ENCODE measurements around the gene MT1G.
A peak's percentile ranks its signal among the peaks of the same experiment; 100 is the strongest.

MT1G gene

GRCh38 chr16:56653218-56653617 is 14.6 kb downstream of the MT1G start:
- Mint-ChIP-seq H3K4me1 (peaks cover 9% of the 10 kb centered on the region), H3K9me3 (no peaks in the 10 kb centered on the region), H3K27me3 (peaks cover 1% of the 10 kb centered on the region), H3K4me3 (no peak overlapping the region), H3K36me3 (no peaks in the 10 kb centered on the region), H3K27ac (no peak overlapping the region)

GRCh38 chr16:56652600-56652999 is 15.3 kb downstream of the MT1G start:
- Mint-ChIP-seq H3K4me3 (no peak overlapping the region), H3K27me3 (peaks cover 1% of the 10 kb centered on the region), H3K36me3 (no peaks in the 10 kb centered on the region), H3K27ac (no peak overlapping the region), H3K4me1 (peaks cover 3% of the 10 kb centered on the region), H3K9me3 (no peaks in the 10 kb centered on the region)

GRCh38 chr16:56651586-56651985 is 16.3 kb downstream of the MT1G start, which contains the start of gene MT1B:
TSS of gene MT1B (plus strand) at chr16:56651886. CDS start at chr16:56651954, 68 bp downstream.
- H3K9me3 Mint-ChIP-seq, result no peaks in the 10 kb centered on the region
- no peak within 1 kb of the TSS for H3K27ac Mint-ChIP-seq
- H3K27me3 Mint-ChIP-seq, result peaks cover 4% of the 10 kb centered on the region
- no peaks in the 10 kb centered on the region for H3K36me3 Mint-ChIP-seq
- no peak within 1 kb of the TSS for H3K4me3 Mint-ChIP-seq
- no peaks in the 10 kb centered on the region for H3K4me1 Mint-ChIP-seq

GRCh38 chr16:56649820-56650219 is 18.0 kb downstream of the MT1G start:
- Mint-ChIP-seq H3K27ac (no peak overlapping the region), H3K4me3 (no peak overlapping the region), H3K4me1 (no peaks in the 10 kb centered on the region), H3K27me3 (peaks cover 4% of the 10 kb centered on the region), H3K36me3 (no peaks in the 10 kb centered on the region), H3K9me3 (no peaks in the 10 kb centered on the region)

GRCh38 chr16:56649271-56649670 is 18.6 kb downstream of the MT1G start:
- H3K36me3 Mint-ChIP-seq, result no peaks in the 10 kb centered on the region
- H3K4me1 Mint-ChIP-seq, result peaks cover 1% of the 10 kb centered on the region
- no peaks in the 10 kb centered on the region for H3K9me3 Mint-ChIP-seq
- H3K4me3 Mint-ChIP-seq, result no peak overlapping the region
- peaks cover 4% of the 10 kb centered on the region for H3K27me3 Mint-ChIP-seq
- no peak overlapping the region for H3K27ac Mint-ChIP-seq

GRCh38 chr16:56647641-56648431 is 20.0 kb downstream of the MT1G start:
- H3K36me3 Mint-ChIP-seq, result no peaks in the 10 kb centered on the region
- H3K4me1 Mint-ChIP-seq, result peaks cover 14% of the 10 kb centered on the region
- H3K9me3 Mint-ChIP-seq, result no peaks in the 10 kb centered on the region
- no peak overlapping the region for H3K4me3 Mint-ChIP-seq
- H3K27ac Mint-ChIP-seq, result no peak overlapping the region
- H3K27me3 Mint-ChIP-seq, result peaks cover 4% of the 10 kb centered on the region

GRCh38 chr16:56645838-56646237 is 22.0 kb downstream of the MT1G start:
- Mint-ChIP-seq H3K4me1 (peaks cover 21% of the 10 kb centered on the region), H3K27ac (no peak overlapping the region), H3K27me3 (peaks cover 4% of the 10 kb centered on the region), H3K36me3 (no peaks in the 10 kb centered on the region), H3K4me3 (no peak overlapping the region), H3K9me3 (no peaks in the 10 kb centered on the region)

- H3K4me1 Mint-ChIP-seq, result peaks cover 21% of the 10 kb centered on the region
- H3K9me3 Mint-ChIP-seq, result no peaks in the 10 kb centered on the region
- H3K27ac Mint-ChIP-seq, result no peak overlapping the region
- H3K4me3 Mint-ChIP-seq, result no peak overlapping the region
- H3K27me3 Mint-ChIP-seq, result peaks cover 9% of the 10 kb centered on the region
- no peaks in the 10 kb centered on the region for H3K36me3 Mint-ChIP-seq
Measured at GRCh38 chr16:56645311-56645710, 22.6 kb downstream of the MT1G start.

- Mint-ChIP-seq H3K27me3 (peaks cover 22% of the 10 kb centered on the region), H3K9me3 (no peaks in the 10 kb centered on the region), H3K27ac (no peak overlapping the region), H3K4me3 (peak overlapping the region; percentile 78), H3K36me3 (no peaks in the 10 kb centered on the region), H3K4me1 (peaks cover 21% of the 10 kb centered on the region)
Measured at GRCh38 chr16:56643833-56644232, 24.0 kb downstream of the MT1G start.

- H3K36me3 Mint-ChIP-seq, result no peaks in the 10 kb centered on the region
- H3K4me1 Mint-ChIP-seq, result peaks cover 21% of the 10 kb centered on the region
- peak overlapping the region; percentile 78 for H3K4me3 Mint-ChIP-seq
- H3K27me3 Mint-ChIP-seq, result peaks cover 24% of the 10 kb centered on the region
- H3K27ac Mint-ChIP-seq, result no peak overlapping the region
- H3K9me3 Mint-ChIP-seq, result no peaks in the 10 kb centered on the region
Measured at GRCh38 chr16:56643080-56643778, 24.6 kb downstream of the MT1G start.

GRCh38 chr16:56641166-56641565 is 26.7 kb downstream of the MT1G start:
- H3K36me3 Mint-ChIP-seq, result no peaks in the 10 kb centered on the region
- no peak overlapping the region for H3K27ac Mint-ChIP-seq
- peaks cover 27% of the 10 kb centered on the region for H3K4me1 Mint-ChIP-seq
- peaks cover 39% of the 10 kb centered on the region for H3K27me3 Mint-ChIP-seq
- no peak overlapping the region for H3K4me3 Mint-ChIP-seq
- no peaks in the 10 kb centered on the region for H3K9me3 Mint-ChIP-seq

- no peaks in the 10 kb centered on the region for H3K36me3 Mint-ChIP-seq
- peaks cover 45% of the 10 kb centered on the region for H3K27me3 Mint-ChIP-seq
- no peak overlapping the region for H3K4me3 Mint-ChIP-seq
- H3K4me1 Mint-ChIP-seq, result peaks cover 31% of the 10 kb centered on the region
- H3K9me3 Mint-ChIP-seq, result no peaks in the 10 kb centered on the region
- H3K27ac Mint-ChIP-seq, result no peak overlapping the region
Measured at GRCh38 chr16:56640076-56640475, 27.8 kb downstream of the MT1G start.

GRCh38 chr16:56639045-56639444 is 28.8 kb downstream of the MT1G start:
- Mint-ChIP-seq H3K9me3 (no peaks in the 10 kb centered on the region), H3K27me3 (peaks cover 52% of the 10 kb centered on the region), H3K4me1 (peaks cover 32% of the 10 kb centered on the region), H3K4me3 (no peak overlapping the region), H3K36me3 (no peaks in the 10 kb centered on the region), H3K27ac (no peak overlapping the region)

GRCh38 chr16:56637814-56638750 is 29.8 kb downstream of the MT1G start, which contains the start of gene MT1A:
TSS of gene MT1A (plus strand) at chr16:56638666. CDS start at chr16:56638739, 73 bp downstream.
- no peaks in the 10 kb centered on the region for H3K9me3 Mint-ChIP-seq
- H3K27me3 Mint-ChIP-seq, result peaks cover 60% of the 10 kb centered on the region
- H3K4me1 Mint-ChIP-seq, result peaks cover 24% of the 10 kb centered on the region
- peak within 1 kb of the TSS; percentile 49 for H3K4me3 Mint-ChIP-seq
- no peak within 1 kb of the TSS for H3K27ac Mint-ChIP-seq
- no peaks in the 10 kb centered on the region for H3K36me3 Mint-ChIP-seq

GRCh38 chr16:56636616-56637413 is 31.1 kb downstream of the MT1G start:
- H3K4me1 Mint-ChIP-seq, result peaks cover 23% of the 10 kb centered on the region
- H3K9me3 Mint-ChIP-seq, result no peaks in the 10 kb centered on the region
- no peaks in the 10 kb centered on the region for H3K36me3 Mint-ChIP-seq
- H3K4me3 Mint-ChIP-seq, result no peak overlapping the region
- peaks cover 63% of the 10 kb centered on the region for H3K27me3 Mint-ChIP-seq
- H3K27ac Mint-ChIP-seq, result no peak overlapping the region
